ENCODE measurements around the gene PTPRN2.

DNA sequence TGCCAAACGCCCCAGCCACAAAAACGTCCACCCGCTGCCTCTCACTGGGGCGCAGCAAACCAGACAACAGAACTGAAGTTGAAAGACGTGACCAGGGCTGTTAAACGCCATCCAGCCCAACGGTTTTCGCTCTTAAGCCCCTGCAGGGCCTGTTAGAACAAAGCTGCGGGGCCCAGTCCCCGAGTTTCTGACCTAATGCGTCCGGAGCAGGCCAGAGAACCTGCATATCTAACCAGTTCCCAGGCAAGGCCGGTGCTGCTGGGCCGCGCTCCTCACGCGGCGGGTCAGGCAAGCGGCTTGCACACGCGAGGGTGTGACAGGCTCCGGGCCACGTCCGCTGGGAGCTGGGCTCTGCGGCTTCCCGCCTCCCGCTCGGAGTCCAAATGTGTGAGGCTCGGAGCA lies 87.0 kb downstream of the PTPRN2 start:
- TF ChIP-seq, protein P1, sequence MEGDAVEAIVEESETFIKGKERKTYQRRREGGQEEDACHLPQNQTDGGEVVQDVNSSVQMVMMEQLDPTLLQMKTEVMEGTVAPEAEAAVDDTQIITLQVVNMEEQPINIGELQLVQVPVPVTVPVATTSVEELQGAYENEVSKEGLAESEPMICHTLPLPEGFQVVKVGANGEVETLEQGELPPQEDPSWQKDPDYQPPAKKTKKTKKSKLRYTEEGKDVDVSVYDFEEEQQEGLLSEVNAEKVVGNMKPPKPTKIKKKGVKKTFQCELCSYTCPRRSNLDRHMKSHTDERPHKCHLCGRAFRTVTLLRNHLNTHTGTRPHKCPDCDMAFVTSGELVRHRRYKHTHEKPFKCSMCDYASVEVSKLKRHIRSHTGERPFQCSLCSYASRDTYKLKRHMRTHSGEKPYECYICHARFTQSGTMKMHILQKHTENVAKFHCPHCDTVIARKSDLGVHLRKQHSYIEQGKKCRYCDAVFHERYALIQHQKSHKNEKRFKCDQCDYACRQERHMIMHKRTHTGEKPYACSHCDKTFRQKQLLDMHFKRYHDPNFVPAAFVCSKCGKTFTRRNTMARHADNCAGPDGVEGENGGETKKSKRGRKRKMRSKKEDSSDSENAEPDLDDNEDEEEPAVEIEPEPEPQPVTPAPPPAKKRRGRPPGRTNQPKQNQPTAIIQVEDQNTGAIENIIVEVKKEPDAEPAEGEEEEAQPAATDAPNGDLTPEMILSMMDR (IDR thresholded peaks at IDR 0.05), result no peak
- TF ChIP-seq ZFX (IDR thresholded peaks at IDR 0.05; ENCODE audit: borderline replicate concordance), result no peak
